ENCODE data around the gene VAV3.

VAV3 gene

DNA sequence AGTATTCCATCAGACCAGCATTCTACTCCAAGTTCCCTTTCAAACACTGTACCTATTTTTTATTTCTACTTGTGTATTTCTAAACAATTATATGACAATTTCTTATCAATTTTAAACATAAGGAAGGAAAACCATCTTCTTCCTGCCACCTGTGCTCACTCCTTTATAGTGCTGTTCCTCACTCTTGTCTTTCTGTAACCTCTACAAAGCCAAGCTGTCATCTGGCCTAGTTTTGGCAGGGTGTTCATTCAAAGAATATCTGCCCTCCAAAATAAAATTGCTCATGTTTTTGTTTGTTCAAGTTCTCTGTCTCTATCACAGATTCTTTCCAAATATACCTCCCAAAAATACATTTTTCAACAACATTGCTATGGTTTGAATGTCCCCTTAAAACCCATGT is 360.2 kb downstream of the VAV3 start:
- in situ Hi-C loops (cut with HindIII; ENCODE audit: low sequenced_read_pairs) = loop anchor here (5.0 kb wide), 1 partner anchor 57 kb away; no protein-coding TSS in a partner anchor

- in situ Hi-C loops (cut with HindIII; ENCODE audit: low sequenced_read_pairs) = loop anchor here (5.0 kb wide), 1 partner anchor 62 kb away; no protein-coding TSS in a partner anchor
Observed at GRCh38 chr1:107600607-107601160, 364.3 kb downstream of the VAV3 start.

- in situ Hi-C loops (cut with HindIII; ENCODE audit: low sequenced_read_pairs) = no loop called here
Observed at GRCh38 chr1:107599220-107599619, 365.8 kb downstream of the VAV3 start.

GRCh38 chr1:107597290-107597689 is 367.7 kb downstream of the VAV3 start:
- in situ Hi-C loops (cut with HindIII; ENCODE audit: low sequenced_read_pairs) = no loop called here

DNA sequence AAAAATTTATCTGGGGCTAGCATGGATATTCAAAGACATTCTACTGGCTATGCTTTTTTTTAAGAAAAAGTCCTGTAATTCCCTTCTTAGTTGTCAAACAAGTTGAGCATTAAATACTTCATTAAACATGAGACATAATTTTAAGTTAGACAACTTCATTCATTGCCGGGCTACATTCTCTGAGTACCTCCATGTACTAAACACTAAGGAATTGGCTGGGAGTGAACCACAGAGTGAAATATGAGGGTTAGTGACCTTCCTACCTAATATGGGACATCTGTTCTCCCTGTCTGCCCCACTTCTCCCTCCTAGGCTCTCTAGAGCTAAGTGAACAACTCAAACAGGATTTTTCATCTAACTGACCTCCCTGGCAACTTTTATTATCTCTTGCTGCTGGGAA is 370.4 kb downstream of the VAV3 start:
- in situ Hi-C loops (cut with HindIII; ENCODE audit: low sequenced_read_pairs) = no loop called here

- in situ Hi-C loops (cut with HindIII; ENCODE audit: low sequenced_read_pairs) = no loop called here
Observed at GRCh38 chr1:107593501-107594209, 371.3 kb downstream of the VAV3 start.

- in situ Hi-C loops (cut with HindIII; ENCODE audit: low sequenced_read_pairs) = no loop called here
Observed at GRCh38 chr1:107590900-107591622, 373.9 kb downstream of the VAV3 start.

DNA sequence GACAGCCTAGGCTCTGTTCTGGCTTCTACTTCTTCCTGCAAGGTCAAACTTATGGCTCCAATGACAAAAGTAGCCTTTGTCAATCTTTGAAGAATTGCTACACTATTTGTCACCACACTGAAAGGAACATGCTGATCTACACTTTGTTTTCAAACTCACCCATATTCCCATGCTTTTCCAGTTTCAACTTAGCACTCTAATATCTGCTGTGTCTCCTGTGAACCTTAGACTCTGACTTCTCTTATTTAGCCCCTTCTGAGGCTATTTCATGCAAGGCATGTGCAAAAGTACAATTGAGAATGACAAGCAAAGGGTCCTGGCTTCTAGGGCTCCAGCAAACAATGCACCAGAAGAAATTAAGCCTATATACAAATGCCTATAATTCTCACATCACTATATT is 374.9 kb downstream of the VAV3 start:
- in situ Hi-C loops (cut with HindIII; ENCODE audit: low sequenced_read_pairs) = no loop called here

GRCh38 chr1:107588321-107588720 is 376.7 kb downstream of the VAV3 start:
- in situ Hi-C loops (cut with HindIII; ENCODE audit: low sequenced_read_pairs) = no loop called here

- in situ Hi-C loops (cut with HindIII; ENCODE audit: low sequenced_read_pairs) = no loop called here
Observed at GRCh38 chr1:107575226-107575625, 389.8 kb downstream of the VAV3 start.

DNA sequence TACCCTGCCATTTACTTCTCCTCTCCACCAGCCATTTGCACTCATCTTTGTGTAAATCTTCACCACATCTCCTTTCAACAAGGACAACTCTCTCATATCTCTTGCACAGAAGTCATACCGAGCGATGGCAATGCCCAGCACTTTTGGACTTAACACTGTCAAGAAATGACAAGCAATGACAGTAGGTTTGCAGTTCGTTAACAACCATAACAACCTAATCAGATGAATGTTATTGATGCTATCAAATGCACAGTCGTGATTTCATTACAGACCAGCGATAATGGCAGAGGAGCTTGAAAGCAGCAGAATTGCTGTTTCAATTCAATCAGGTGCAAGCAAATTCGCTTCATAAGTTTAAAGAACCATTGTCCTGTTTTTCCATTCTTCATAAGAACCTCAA is 390.9 kb downstream of the VAV3 start:
- in situ Hi-C loops (cut with HindIII; ENCODE audit: low sequenced_read_pairs) = no loop called here

DNA sequence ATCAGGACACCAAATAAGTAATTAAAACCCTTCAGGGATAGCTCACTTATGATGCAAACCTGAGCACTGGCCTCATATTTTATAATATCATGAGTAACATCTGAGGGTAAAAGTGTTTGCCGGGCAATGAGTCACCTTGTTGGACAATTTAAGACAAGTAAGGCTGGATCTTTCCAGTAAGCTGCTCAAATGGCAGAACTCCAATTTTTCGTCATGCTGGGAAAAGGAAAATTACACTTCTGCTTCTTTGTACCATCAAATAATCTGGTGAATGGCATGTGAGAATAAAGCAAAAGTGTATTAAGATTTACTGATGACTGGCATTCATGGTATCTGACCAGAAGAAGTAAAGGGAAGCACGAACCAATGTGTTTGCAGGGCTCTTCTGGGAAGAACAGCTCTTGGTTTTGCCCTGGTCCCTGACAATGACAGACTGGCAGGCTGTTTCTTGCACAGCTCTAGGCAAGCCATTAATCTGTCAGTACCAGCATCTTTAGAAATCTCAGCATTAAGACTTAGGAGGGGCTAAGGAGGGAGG is 392.2 kb downstream of the VAV3 start:
- in situ Hi-C loops (cut with HindIII; ENCODE audit: low sequenced_read_pairs) = no loop called here

DNA sequence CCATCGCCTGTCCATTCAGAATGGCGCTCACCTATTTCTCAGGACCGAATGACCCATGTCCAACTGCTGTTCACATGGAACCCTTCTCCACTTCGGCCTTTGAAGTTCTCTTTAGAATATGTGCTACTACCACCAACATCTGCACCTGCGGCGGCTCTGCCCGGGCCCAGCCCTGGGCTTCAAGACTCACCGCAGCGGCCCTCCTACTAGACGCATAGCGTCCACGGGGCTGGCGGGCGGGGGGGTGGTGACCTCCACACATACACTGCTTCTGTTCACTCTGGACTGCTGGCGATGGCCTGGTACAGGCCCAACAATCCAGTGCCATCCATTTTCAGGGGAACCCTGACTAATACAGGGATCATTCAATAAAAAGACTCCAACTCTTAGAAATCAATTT is 394.2 kb downstream of the VAV3 start:
- in situ Hi-C loops (cut with HindIII; ENCODE audit: low sequenced_read_pairs) = no loop called here

- in situ Hi-C loops (cut with HindIII; ENCODE audit: low sequenced_read_pairs) = no loop called here
Observed at GRCh38 chr1:107563441-107563840, 401.5 kb downstream of the VAV3 start.

GRCh38 chr1:107559881-107560280 is 405.1 kb downstream of the VAV3 start:
- in situ Hi-C loops (cut with HindIII; ENCODE audit: low sequenced_read_pairs) = no loop called here

- in situ Hi-C loops (cut with HindIII; ENCODE audit: low sequenced_read_pairs) = no loop called here
Observed at GRCh38 chr1:107557095-107557494, 407.9 kb downstream of the VAV3 start.

- in situ Hi-C loops (cut with HindIII; ENCODE audit: low sequenced_read_pairs) = no loop called here
Observed at GRCh38 chr1:107555578-107555977, 409.4 kb downstream of the VAV3 start.

GRCh38 chr1:107552781-107553180 is 412.2 kb downstream of the VAV3 start:
- in situ Hi-C loops (cut with HindIII; ENCODE audit: low sequenced_read_pairs) = no loop called here

GRCh38 chr1:107551456-107551855 is 413.5 kb downstream of the VAV3 start:
- in situ Hi-C loops (cut with HindIII; ENCODE audit: low sequenced_read_pairs) = no loop called here

- in situ Hi-C loops (cut with HindIII; ENCODE audit: low sequenced_read_pairs) = no loop called here
Observed at GRCh38 chr1:107550358-107550757, 414.6 kb downstream of the VAV3 start.

DNA sequence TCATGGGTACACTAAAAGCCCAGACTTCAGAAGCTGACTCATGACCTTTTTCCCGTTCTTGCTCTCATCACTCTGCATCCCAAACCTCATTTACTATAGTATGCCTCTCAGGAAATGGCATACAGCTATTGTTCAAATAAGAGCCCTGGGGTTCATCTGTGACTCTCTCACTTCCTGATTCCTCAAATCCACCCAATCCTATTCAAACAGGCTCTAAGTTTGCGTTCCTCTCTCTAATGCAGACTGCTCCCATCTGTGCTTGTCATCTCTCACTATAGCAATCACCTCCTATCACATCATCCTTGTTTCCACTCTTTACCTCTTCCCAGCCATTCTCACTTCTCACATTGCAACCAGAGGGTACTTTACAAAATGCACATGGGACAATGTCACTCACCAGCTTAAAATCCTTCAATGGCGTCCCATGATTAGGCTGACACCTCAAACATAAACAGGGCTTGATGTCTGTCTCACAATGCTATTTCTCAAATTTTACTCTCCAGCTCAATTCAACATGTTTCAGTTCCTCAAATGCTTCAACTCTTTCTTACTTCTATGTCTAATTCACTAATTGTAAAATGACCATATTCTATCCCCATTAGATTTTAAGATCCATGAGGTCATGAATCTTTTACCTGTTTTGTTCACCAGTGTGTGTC is 415.7 kb downstream of the VAV3 start:
- in situ Hi-C loops (cut with HindIII; ENCODE audit: low sequenced_read_pairs) = no loop called here
